Activated CD8-positive, alpha-beta memory T cell treated with anti-CD3 and anti-CD28 coated beads for 4 hours (primary cell): ENCODE data around the gene NTM.

Experiments used
- DNase-seq, 2 donors: peaks; one replicate each; pipeline ENCODE4 v3.0.0-alpha.2; 2020; ENCODE audit warnings: low read depth in 2 of 2

Gene NTM

GRCh38 chr11:131499199-131499598, 128.8 kb downstream of the NTM start:
- no peak for DNase-seq

DNA sequence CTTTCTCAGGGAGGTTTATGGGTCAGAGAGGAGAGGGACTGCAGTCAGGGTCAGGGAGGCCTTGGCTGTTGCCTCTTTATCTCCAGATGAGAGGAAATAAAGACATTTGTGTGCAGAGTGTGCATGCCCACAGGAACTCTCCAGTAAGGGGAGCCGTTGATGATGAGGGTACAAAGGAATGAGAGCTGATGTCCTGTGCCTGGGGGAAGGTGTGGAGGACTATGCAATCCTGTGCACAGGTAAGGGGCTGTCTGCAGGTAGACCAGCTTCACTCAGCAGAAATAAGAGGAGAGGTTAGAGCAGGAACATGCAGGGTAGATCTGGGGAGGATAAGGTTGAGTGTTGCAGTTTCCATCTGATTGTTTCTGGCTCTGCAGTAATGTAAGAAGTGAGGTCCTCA, 132.6 kb downstream of the NTM start:
- no peak for DNase-seq

GRCh38 chr11:131504199-131504949, 134.0 kb downstream of the NTM start:
- DNase-seq = no peak

- DNase-seq = no peak
Observed at GRCh38 chr11:131506348-131506747, 135.9 kb downstream of the NTM start.

DNA sequence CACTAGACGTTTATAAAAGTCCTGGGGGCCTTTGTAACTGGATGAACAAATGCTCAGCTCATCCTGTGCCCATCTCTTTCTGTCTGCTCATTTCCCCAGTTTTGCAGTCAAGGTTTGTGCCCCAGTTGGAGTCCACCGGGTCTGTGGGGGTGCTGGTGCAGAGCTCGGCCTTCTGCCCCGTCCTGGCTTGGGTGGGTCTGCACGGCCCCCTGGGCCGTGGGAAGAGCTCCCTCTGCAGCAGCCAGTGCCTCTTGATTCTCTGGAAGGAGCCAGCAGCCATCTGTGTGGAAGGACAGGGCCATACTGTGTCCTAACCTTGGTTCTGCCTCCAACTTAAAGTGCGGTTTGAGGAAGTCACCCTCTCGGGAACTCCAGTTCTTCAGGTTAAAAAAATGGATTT, 140.2 kb downstream of the NTM start:
- no peak for DNase-seq

GRCh38 chr11:131511794-131512193, 141.4 kb downstream of the NTM start:
- DNase-seq = no peak

DNA sequence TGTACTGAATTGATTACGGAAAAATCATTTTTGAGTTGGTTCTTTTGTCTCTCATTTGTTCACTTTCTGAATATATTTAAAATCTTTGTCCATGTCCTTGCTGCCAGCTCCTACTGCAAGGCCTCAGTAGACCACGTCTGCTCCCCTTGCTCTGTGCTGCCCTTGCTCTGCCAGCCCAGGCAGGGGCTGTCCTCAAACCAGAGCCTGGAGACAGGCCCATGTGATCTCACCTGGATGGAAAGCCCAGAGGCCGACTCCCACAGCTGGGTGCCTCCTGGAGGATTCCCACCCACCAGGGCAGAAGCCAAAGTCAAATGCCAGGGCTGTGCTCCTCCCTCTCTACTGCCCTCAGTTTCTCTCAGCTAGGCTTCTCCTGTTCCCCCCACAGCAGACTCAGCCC, 141.8 kb downstream of the NTM start:
- DNase-seq = no peak

GRCh38 chr11:131514062-131514461, 143.6 kb downstream of the NTM start:
- no peak for DNase-seq

DNA sequence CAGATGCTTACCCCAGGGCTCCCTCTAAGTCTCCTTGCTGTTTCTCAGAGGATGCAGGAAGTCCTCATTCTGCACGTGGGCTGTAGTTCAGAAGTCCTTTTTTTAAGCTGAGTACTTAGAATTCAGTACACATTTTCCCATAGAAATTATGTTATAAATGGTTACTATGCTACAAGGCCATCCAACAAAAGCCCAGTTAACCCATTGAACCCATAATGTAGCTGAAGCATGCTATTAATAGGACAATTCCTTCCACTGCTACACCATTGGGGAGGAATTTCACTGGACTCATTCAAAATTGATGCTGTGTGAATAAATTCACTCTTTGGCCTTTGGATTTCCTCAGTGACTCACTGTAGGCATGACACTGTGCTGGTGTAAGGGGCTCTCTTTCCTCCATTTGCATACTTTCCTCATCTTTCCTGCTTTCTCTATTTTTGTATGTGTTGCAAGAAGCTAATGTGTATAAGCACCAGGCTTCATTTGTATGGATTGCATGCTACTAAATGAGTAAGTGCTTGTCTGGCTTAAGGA, 148.0 kb downstream of the NTM start:
- DNase-seq = no peak

DNA sequence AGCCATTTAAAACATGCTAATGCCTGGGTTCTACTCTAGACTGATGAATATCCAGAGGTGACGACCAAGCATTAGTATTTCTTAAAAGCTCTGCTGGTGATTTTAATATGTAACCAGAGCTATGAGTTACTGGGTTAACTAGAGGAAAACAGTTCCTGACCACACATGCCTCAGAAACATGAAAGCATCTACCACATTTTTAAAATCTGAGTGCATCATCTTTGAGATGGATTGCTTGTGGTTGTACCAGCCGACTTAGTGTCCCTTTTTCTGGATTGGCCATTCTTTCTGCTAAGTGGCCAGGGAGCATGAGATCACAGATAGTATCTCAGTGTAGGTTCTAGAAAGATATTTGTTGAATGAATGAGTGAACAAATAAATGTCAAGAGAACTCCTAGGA, 152.4 kb downstream of the NTM start:
- no peak for DNase-seq

GRCh38 chr11:131530407-131530806, 160.0 kb downstream of the NTM start:
- DNase-seq = no peak

- DNase-seq = no peak
Observed at GRCh38 chr11:131533149-131533548, 162.7 kb downstream of the NTM start.

DNA sequence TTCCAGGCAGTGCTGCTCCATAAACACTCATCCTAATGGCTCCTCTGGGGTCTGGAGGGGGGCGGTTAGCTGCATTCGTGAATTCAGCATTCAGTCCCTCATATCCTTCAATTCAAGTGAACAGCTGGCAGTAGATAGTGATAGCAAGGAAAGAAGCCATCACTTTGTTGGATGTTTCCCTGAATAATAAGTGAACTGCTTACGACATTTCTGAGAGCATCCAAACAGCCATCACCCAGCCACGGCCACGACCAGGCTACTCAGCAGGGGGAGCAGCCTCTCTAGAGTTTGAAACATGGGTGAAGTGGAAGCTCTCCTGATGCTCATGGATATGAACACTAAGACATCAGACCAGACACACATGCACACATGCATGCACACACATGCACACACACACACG, 163.6 kb downstream of the NTM start:
- no peak for DNase-seq

DNA sequence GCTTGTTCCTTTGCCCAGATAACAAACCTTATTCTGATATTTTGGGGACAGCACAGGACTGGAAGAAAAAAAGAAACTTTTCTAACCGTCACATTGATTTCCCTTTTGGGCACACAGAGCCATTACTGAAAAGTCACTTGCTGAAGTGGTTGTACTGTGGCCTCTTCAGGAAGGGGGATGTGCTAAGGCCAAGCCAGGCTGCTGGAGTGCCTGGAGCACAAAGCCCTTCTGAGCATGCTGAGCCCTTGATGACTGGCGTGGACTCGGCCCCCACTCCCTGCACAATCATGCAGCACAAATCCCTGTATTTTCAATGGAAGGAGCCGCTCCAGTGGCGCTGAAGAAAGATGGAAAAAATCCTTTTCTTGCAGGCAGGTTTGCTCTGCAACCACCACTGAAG, 164.2 kb downstream of the NTM start:
- no peak for DNase-seq

DNA sequence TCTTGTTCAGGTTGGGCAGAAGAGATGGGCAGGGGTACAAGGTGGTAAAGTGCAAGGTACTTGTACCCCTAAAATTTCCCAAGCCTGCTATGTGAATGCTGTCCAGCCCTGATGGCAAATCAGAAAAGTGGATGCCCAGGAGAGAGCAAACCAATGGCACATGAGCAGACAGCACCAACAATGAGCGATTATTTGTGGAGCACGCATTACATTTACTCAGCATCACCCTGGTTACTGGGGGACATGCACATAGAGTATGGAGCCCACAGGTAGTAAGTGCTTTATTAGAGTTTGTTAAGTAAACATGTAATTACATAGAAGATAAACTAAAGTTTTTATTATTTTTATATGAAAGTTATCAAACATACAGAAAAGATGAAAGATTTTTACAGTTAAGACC, 165.7 kb downstream of the NTM start:
- no peak for DNase-seq

DNA sequence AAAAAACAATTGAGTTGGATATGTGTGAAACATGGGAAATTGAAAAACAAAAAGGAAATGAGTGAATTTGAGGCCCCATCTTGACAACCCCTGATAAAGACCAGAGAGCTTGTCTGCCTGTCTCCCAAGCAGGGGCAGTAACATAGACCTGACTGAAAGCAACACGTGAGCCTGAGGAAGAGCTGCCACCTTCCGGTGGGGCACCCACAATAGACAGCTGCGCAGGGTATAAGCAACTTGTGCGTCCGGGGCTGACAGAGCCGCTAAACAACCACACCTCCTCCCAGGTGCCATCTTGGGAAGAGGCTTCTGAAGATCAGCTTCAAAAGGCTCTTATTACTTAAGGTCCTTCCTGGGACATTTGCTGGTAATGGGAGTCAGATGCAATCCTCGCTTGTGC, 166.8 kb downstream of the NTM start:
- no peak for DNase-seq

- no peak for DNase-seq
Observed at GRCh38 chr11:131537748-131538147, 167.3 kb downstream of the NTM start.

DNA sequence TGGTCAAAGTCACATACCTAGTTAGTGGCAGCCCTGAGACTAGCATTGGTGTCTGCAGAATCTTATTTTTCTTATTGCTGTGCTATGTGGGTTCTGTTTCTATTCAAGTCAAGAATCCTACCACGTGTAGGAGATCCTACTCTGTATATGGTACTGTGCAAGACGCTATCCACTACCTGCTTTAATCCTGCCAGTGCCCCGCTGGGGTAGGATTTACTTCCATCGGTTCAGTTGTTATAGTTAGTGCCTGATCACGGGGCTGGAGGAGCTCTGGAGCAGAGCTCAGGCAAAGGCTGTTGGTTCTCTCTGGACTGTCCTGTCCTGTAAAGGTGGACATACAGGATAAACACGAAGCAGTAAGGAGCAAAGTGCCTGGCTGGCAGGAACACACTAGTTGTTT, 167.9 kb downstream of the NTM start:
- no peak for DNase-seq

- no peak for DNase-seq
Observed at GRCh38 chr11:131540676-131541075, 170.3 kb downstream of the NTM start.

DNA sequence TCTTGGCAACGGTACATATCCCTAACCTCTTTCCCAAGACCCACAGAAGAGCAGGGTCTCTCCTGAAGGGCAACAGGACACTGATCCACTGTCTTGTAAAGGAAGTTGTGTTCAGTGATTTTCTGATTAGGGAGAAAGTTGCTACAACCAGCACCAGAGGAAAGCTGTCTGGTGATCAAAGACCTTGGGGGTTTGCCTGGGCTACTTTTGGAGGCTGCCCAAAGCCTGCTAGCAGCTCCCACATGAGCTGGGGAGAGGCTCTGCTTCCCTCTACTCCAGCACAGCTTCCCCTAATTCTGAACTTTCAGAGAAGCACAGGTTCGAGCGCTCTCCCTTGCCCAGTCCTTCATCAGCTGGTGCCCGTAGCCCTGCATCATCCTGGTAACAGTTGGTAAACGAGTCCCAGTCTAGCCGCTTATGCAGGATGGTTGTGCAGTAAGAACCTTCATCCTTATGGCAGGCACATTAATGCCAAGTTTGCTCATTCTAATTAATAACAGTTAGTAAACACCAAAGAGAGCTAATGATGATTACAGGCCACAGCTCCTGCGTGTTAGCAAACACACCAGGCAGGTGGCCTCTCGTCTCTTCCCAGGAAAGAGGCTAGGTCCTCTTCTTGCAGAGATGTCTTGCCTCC, 173.1 kb downstream of the NTM start:
- no peak for DNase-seq

DNA sequence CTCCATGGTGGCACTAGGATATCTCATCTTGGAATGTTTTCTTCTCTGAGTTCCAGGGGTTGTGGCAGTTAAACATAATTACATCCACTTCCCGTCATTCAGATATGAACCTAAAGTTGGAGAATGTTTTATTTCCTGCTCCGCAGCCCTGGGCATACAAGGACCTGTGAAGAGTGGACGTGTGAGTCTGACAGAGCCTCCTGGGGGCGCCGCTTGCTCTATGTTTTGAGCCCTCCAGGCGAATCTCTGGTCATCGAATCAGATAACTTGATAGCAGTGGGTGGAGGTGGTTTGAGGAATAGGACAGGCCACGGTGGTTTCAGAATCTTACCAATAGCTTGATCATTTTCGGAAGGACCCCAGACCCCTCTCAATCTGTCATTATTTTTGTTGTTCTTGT, 174.2 kb downstream of the NTM start:
- no peak for DNase-seq

DNA sequence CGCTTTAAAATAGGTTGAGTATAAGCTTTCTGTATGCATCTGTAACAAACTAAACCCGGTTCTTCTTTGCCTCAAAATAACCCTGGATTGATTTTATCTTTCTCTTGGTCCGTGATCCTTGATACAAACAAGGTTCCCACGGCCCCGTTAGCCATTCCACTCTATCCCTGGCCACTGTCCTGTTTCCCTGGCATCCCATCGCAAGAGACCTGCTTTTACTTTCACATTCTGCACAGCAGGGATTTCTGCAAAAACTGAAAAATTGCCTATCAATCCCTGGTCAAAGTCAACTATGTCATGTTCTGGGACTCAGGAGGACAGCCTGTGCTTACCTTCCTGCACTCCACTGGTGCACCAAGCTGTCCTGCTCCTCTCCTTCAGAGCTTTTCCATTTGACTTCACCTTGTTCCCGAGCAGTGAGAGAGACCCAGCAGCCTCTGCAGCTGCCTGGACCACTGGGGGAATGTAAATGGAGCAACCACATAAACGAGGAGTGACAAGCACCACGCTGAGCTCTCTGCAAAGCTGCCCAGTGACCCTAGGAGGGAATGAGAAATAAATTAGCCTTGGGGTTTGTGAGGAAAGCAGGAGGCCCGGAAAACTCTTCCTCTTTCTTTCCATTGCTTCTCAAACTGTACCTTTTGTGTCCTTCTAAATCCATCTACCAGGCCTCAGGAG, 175.9 kb downstream of the NTM start:
- DNase-seq = no peak

GRCh38 chr11:131549099-131549498, 178.7 kb downstream of the NTM start:
- no peak for DNase-seq
